IPS-11a (cell line): ENCODE measurements around the gene C11orf98.
"Not testable (repeated sequence)": the region's sequence is repeated elsewhere in the genome, so short reads cannot be mapped to it uniquely, and the experiment has no call there.

Experiments
- H3K4me3 ChIP-seq: one replicate; pipeline ENCODE4 v1.5.1; 2013; ENCODE audit warnings: low read depth, low read length, control low read depth

C11orf98 gene

DNA sequence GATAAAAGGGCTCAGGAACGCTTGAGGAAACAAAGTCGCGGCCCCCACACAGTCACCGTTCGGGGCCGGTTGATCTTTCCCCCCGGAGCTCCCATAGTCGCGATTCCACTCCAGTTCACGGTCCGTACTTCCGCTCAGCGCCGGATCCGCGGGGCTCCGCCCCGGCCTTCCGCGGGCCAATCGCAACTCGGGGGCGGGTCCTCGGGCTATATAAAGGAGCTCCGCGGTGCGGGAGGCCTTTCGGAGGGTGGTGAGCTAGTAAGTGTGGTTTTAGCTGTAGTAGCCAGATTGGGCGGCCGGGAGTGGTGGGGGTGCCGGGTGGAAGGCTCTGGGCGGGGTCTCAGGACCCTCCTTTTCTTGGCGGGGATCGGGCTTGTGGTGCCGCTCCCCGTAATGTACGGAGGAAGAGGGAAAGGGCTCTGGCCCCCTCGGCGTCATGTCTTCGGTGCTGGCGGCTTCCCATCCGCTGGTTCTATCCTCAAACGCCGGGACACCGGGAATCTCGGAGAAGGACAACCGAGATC is at the start of gene C11orf98, which contains the start of gene CSKMT:
Gene C11orf98 (minus strand): TSS at position 136 of the 524 bp plus-strand sequence. CDS start 41 bp downstream, at position 95.
Gene CSKMT (plus strand): TSS at position 238 of the 524 bp plus-strand sequence. CDS start 568 bp downstream, outside the sequence.
- H3K4me3 ChIP-seq, result peak within 1 kb of the TSS; percentile 96

DNA sequence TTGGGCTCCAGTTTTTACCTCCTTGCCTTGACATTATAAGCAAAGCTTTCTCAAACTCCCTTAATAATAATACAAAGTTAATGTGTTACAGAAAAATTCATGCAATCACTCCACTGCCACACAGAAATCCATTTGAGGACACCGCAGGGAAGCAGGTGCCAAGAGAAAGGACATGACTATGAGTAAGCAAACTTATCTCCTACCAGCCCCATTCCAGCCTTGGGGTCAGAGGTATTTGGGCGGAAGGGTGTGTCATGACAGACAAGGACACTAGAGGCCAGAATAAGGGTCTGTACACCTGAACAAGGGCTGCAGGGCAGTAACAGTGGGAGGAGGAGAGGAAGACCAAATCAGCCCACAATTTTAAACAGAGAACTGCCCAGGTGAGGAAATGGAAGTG is 48.3 kb upstream of the C11orf98 start:
- no peak overlapping the region for H3K4me3 ChIP-seq

GRCh38 chr11:62712861-62713260 is 47.9 kb upstream of the C11orf98 start:
- no peak overlapping the region for H3K4me3 ChIP-seq

DNA sequence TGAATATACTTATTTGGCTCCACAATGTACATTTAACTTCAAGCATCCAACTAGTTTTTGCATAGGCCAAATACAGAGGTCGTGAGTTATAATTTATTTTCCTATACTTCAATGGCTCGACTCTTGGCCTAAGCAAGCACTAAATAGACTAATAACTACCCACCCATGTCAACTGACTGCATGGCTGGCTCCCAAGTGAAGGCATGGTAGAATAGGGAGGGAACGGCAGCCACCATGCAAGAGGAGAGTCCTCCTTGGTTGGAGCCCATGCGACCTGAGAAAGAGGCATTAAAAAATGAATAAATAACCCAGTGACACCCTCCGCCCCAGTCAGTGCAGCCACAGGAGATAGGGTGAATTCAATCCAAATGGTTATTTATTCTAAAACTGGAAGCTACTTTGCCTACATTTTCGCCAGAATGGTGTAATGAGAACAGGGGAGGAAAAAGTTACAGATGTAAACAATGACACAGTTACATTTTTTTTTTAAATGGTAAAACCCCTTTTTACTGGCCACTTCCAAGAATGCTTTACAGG is 47.3 kb upstream of the C11orf98 start:
- no peak overlapping the region for H3K4me3 ChIP-seq

- peak overlapping the region; percentile 38 for H3K4me3 ChIP-seq
Observed at GRCh38 chr11:62710001-62710345, 45.0 kb upstream of the C11orf98 start.

DNA sequence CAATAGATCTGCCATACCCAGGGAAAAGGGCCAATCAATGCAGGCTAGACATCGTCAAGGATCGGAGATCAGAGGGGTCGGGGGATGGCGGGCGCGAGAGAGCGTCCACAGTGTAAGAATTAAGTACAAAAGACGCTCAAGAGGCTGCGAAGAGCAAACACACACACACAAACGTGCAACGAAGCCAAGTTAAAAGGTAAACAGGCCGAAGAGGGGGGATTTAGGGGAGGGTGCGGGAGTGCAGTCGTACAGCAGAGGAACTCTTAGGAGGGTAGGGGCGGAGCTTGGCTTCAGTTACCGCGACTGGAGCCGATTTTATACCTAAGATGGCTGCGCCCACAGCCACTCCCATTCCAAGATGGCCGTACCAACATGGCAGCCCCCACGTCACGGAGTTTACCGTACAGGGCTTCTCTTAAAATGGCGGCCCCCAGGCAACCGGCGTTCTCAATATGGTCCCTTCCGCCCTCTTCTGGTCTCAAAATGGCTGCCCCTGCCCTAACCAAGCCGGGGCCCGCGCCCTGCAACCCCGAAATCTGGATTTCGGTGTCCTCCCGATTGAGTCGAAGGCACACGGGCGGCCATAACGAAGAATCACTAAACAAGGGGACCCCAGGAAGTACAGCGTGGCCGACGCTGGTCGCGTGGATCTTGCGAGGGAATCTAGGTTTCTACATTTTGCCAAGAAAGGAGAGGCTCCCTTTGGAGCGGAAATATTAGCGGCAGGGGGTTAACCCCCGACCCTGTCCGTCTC is 44.4 kb upstream of the C11orf98 start:
- peak overlapping the region; percentile 73 for H3K4me3 ChIP-seq

- H3K4me3 ChIP-seq, result peak overlapping the region; percentile 73
Observed at GRCh38 chr11:62708793-62709192, 43.8 kb upstream of the C11orf98 start.

GRCh38 chr11:62708392-62708791 is 43.4 kb upstream of the C11orf98 start:
- H3K4me3 ChIP-seq, result no peak overlapping the region

GRCh38 chr11:62707277-62707861 is 42.4 kb upstream of the C11orf98 start, which contains the start of the genes BSCL2 and GNG3:
TSS of gene BSCL2 (minus strand) at chr11:62707424. CDS start at chr11:62707195, 229 bp downstream.
TSS of gene GNG3 (plus strand) at chr11:62707676. CDS start at chr11:62708296, 620 bp downstream.
- peak within 1 kb of the TSS; percentile 86 for H3K4me3 ChIP-seq

DNA sequence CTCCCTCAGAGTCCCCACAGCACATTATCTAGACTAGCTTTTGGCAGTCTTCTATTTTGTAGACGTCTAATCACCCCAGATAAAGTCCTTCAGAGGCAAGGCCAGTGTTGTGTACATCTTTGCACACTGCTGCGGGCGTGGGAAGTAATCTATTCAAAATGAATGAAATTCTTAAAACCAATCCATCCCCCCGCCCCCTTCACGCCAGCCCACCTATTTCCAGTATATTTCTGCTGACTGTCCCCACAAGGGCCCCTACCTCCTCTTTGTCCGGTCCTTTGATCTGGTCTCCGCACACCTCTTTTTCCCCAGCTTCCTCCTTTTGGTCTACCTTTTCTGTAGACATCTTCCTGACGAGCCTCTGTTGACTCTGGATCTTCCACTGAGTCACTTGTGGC is 41.8 kb upstream of the C11orf98 start:
- peak overlapping the region; percentile 86 for H3K4me3 ChIP-seq

DNA sequence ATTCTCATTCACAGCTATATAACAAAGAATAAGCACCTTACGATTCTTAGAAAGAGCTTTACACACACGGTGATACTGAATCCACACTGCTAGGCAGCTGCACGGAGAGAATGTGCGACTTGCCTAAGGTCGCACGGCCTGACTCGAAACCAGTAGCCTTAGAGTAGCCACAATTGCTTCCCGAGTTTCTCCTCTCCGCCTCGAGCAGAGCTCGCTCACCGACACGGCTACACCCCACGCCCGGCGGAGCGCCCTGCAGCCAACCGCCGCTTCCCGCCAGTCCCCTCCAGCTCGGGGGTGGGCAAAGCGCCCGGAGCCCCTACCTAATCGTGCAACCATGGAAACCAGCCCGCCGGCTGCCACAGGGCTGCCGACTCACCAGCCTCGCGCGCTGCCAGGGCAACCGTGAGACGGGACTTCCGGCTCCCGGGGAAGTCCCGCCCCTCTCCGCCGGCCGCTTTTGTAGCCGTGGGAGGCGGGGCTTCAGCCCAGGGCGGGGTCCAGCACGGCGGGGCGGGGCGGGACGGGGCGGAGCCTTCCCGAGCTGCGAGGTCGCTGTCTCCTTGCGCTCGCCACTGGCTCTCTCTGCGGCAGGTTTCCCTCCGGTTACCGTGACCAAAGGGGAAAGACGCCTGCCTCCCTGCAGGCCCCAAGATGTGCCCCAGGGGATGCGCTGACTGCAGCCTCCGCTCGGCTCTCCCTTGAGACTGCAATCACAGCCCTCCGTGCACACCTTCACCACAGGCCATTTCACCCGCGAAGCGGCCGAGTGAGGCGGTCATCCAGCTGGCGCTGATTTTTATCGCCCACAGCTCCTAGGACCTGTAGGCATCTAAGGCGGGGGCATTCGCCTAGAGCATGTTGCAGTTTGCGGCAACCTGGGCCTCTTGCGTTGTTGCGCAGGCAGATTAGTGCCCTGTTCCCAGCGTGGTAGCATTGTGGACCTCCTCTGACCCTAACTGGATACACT is 41.2 kb upstream of the C11orf98 start:
- peak overlapping the region; percentile 86 for H3K4me3 ChIP-seq

DNA sequence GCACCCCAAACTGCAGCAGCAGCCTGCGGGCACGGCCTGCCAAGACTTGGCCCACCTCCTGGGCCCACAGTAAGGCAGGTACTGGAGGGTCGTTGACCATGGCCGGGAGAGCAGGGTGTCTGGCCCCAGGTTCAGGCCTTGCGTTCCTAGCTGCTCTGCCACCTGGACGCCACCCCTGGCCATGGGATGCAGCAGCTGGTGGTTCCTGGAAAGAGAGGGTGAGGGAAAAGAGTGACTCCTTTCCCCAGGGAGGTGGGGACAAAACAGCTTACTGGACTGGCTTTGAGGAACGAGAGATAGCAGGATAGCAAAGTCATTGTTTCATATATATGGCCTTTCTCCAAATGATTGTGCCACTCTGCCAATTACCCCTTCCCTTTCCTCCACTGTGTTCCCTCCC is 40.4 kb upstream of the C11orf98 start:
- H3K4me3 ChIP-seq, result peak overlapping the region; percentile 86

DNA sequence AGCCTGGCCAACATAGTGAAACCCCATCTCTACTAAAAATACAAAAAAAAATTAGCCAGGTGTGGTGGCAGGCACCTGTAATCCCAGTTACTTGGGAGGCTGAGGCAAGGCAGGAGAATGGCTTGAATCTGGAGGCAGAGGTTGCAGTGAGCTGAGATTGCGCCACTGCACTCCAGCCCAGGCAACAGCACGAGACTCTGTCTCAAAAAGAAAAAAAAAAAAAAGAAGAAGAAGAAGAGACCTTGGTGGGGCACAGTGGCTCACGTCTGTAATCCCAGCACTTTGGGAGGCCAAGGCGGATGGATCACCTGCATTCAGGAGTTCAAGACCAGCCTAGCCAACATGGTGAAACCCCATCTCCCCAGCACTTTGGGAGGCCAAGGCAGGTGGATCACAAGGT is 38.9 kb upstream of the C11orf98 start:
- H3K4me3 ChIP-seq, result not testable (repeated sequence)

GRCh38 chr11:62702246-62702645 is 37.2 kb upstream of the C11orf98 start:
- H3K4me3 ChIP-seq, result no peak overlapping the region

DNA sequence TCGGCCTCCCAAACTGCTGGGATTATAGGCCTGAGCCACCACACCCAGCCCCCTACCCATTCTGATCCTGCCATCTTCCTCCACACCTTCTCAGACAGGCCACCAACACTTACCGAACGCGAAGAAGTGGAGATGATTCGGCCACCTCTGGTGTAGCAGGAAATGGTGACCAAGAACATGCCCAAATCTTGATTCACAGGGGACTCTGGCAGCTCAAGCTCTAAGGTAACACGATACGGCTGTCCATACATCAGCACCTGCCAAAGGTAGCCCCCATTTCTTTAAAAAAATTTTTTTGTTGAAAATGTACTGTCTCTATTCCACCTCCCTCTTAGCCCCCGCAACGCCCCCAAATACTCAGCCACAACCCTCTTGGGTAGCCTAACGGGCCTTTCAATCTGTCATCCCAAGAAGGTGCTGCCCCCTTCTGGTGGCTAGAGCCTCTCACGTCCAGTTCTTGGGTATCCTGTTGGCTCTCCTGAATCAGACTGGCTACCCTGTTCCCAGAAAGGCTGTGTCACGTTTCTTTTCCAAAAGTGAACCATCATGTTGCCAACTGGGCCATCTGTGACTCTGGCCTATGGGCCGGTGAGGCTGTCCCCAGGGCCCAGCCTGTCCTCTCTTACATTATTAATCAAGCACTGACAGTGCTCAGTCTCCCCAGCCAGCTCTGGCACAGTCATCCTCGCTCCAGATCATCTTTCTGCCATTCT is 29.6 kb upstream of the C11orf98 start:
- no peak overlapping the region for H3K4me3 ChIP-seq

GRCh38 chr11:62693624-62694023 is 28.6 kb upstream of the C11orf98 start:
- H3K4me3 ChIP-seq, result not testable (repeated sequence)

- no peak within 1 kb of the TSS for H3K4me3 ChIP-seq
Observed at GRCh38 chr11:62689421-62690183, 24.6 kb upstream of the C11orf98 start, which contains the start of gene LRRN4CL. TSS of gene LRRN4CL (minus strand) at chr11:62689530. CDS start at chr11:62688508, 1,022 bp downstream.

DNA sequence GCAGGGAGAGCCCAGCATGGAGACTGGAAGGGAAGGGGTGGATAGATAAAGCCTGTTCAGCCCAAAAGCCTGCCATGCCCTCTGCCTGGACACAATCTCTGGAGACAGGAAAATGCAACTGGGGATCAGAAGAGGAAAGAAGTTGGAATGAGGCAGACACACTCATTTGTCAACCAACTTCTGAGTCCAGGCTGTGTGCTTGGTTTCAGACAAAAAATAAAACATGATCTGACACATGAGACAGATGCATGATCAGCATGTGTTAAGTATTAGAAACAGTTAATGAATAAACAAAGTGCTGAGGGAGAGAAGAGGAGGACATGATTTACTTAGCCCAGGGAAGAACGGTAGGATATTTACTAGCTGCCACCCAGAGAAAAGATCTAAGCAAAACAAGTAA is 23.5 kb upstream of the C11orf98 start:
- no peak overlapping the region for H3K4me3 ChIP-seq
